ENCODE results near the gene CUX1.

CUX1 gene

DNA sequence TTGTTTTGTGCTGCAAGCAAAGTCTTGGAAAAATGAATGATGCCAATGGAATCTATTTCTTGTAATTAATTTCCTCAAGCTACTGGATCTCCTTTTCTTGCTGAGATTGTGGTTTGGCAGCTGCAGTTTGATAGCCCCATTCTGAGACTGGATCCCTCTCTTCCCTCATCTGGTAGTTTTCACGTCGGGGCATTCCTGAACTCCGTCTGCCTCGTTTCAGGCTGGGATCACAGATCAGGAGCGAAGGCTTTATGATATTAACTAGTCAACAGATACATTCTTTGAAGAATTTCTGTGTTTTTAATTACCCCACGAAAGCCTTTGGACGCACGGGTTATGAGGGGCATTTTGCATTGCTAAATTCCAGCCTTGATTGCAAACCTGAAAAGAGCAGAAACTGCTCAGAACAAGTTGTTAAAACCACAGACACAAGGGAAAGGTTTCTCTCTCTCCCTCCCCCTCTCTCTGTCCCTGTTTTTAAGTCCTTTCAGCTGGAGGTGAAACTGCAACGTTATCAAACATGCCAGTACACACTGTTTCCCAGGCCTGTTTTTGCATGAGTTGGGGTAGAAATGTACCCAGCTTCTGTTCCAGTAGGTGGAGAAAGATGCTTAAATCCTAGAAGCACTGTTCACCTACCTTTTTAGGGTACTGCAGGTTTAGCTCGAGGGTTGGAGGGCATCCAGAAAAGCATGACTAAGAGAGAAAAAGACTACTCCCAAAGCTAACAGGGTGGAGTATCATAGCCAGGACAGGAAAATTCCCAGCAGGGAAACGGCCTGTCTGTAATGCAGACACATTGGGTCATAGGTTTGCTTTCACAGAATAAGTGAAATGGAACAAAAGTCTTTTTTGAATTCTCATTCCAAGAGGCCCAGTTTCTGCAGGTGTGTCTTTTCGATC is 124.3 kb downstream of the CUX1 start:
- H3K27ac ChIP-seq (ENCODE audit: low read depth, low read length): peak overlapping the region; percentile 92
- H3K36me3 ChIP-seq (ENCODE audit: control insufficient read depth, insufficient read depth, low read length): no peaks in the 10 kb centered on the region
- H3K27me3 ChIP-seq (ENCODE audit: control insufficient read depth, insufficient read depth, low read length): no peaks in the 10 kb centered on the region
- no peak overlapping the region for H3K9ac ChIP-seq (ENCODE audit: low read length)
- no peak overlapping the region for H3K4me3 ChIP-seq (ENCODE audit: low read length)
- H3K4me1 ChIP-seq (ENCODE audit: control insufficient read depth, insufficient read depth, low read length): peaks cover 57% of the 10 kb centered on the region

DNA sequence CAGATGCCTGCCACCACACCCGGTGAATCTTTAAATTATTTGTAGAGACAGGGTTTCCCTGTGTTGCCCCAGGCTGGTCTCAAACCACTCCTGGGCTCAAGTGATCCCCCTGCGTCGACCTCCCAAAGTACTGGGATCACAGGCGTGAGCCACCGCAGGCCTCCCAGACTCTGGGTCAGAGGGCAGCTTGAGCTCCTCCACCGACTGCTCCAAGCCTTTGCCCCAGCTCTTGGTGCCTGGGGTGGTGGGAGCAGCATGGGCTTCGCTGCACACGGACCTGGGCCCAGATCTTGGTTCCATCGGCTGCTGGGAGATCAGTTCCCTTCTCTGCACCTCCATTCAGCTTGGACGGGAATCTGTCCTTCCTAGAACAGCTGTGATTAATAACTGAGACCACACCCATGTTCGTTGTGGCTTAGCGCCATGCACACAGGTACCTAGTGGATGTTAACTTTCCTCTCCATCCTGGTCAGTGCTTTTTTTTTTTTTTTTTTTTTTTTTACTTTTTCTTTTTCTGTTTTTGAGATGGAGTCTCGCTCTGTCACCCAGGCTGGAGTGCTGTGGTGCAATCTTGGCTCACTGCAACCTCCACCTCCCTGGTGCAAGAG is 125.3 kb downstream of the CUX1 start:
- Histone ChIP-seq H3K27ac (ENCODE audit: low read depth, low read length) (peak overlapping the region; percentile 92), H3K36me3 (ENCODE audit: control insufficient read depth, insufficient read depth, low read length) (no peaks in the 10 kb centered on the region)

DNA sequence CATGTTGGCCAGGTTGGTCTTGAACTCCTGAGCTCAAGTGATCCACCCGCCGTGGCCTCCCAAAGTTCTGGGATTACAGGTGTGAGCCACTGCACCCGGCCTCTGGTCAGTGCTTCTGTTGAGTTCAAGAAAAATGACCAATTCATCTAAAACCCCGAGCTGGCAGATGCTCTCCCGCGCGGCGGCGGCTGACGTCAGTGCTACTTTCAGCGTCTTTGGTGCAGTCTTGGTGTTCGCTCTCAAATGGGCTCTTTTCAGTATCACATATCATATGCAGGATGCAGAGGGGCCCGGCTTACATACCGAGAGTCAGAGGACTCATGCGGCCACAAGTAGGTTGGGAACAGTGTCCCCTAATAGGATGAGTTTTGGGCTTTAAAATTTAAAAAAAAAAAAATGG is 125.9 kb downstream of the CUX1 start:
- H3K4me1 ChIP-seq (ENCODE audit: control insufficient read depth, insufficient read depth, low read length): peaks cover 63% of the 10 kb centered on the region
- peak overlapping the region; percentile 73 for H3K27ac ChIP-seq (ENCODE audit: low read depth, low read length)
- no peak overlapping the region for H3K9ac ChIP-seq (ENCODE audit: low read length)
- no peaks in the 10 kb centered on the region for H3K36me3 ChIP-seq (ENCODE audit: control insufficient read depth, insufficient read depth, low read length)
- no peaks in the 10 kb centered on the region for H3K27me3 ChIP-seq (ENCODE audit: control insufficient read depth, insufficient read depth, low read length)
- H3K4me3 ChIP-seq (ENCODE audit: low read length): no peak overlapping the region

More for the DNA sequence above, 125.3 kb downstream of the CUX1 start:
- Histone ChIP-seq H3K9ac (ENCODE audit: low read length) (no peak overlapping the region), H3K4me1 (ENCODE audit: control insufficient read depth, insufficient read depth, low read length) (peaks cover 57% of the 10 kb centered on the region), H3K4me3 (ENCODE audit: low read length) (no peak overlapping the region), H3K27me3 (ENCODE audit: control insufficient read depth, insufficient read depth, low read length) (no peaks in the 10 kb centered on the region)

DNA sequence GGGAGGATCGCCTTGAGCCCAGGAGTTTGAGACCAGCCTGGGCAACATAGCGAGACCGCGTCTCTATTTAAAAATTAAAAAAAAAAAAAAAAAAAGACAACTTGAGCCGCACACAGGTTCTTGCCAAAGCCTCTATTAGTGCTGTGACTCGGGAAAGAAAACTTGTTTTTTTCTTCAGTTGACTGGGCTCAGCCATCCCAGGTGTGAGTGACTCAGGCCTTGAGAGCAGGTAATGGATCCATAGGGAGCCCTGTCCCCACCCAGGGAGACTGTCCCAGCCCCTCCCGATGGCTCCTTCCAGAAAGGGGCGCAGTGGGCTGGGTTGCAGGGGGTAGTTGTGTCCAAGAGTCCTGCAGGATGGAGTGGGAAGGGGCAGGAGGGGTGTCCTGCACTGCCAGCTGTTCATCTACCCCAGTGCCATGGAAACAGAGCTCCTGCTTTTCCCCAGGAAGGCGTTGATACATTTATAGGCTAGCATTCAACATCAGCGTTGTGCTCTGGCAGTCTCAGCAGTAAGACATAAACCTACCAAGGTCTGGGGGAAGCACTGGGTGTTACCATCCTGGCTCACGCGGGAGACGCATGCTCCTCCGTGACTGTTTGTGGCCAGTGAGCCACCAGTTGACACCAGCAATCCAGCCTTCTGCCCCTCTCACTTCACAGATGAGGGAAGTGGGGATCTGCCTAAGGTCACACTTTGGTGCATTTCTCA is 126.6 kb downstream of the CUX1 start:
- no peaks in the 10 kb centered on the region for H3K27me3 ChIP-seq (ENCODE audit: control insufficient read depth, insufficient read depth, low read length)
- peak overlapping the region; percentile 88 for H3K27ac ChIP-seq (ENCODE audit: low read depth, low read length)
- no peak overlapping the region for H3K9ac ChIP-seq (ENCODE audit: low read length)
- H3K4me3 ChIP-seq (ENCODE audit: low read length): no peak overlapping the region
- H3K36me3 ChIP-seq (ENCODE audit: control insufficient read depth, insufficient read depth, low read length): no peaks in the 10 kb centered on the region
- H3K4me1 ChIP-seq (ENCODE audit: control insufficient read depth, insufficient read depth, low read length): peaks cover 67% of the 10 kb centered on the region

DNA sequence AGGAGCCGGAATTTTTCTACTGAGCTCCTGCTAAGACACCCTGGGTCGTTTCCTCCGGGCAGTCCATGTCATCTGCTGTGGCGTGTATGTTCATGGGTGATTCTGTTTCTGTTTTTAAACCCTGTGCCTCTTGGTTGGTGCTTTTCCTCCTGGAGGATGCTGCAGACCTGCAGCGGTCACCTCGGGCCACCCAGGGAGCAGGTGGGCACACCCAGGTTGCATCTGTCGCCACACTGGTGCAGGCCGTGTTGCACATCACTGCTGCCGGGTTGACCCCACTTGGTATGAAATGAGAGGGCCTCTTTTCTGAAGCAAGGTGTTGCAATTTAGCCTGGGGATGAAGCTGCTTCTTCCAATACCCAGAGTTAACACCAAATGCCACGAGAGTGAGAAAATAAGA is 127.2 kb downstream of the CUX1 start:
- no peak overlapping the region for H3K9ac ChIP-seq (ENCODE audit: low read length)
- H3K4me1 ChIP-seq (ENCODE audit: control insufficient read depth, insufficient read depth, low read length): peaks cover 67% of the 10 kb centered on the region
- peak overlapping the region; percentile 88 for H3K27ac ChIP-seq (ENCODE audit: low read depth, low read length)
- no peaks in the 10 kb centered on the region for H3K36me3 ChIP-seq (ENCODE audit: control insufficient read depth, insufficient read depth, low read length)
- H3K4me3 ChIP-seq (ENCODE audit: low read length): no peak overlapping the region
- H3K27me3 ChIP-seq (ENCODE audit: control insufficient read depth, insufficient read depth, low read length): no peaks in the 10 kb centered on the region

DNA sequence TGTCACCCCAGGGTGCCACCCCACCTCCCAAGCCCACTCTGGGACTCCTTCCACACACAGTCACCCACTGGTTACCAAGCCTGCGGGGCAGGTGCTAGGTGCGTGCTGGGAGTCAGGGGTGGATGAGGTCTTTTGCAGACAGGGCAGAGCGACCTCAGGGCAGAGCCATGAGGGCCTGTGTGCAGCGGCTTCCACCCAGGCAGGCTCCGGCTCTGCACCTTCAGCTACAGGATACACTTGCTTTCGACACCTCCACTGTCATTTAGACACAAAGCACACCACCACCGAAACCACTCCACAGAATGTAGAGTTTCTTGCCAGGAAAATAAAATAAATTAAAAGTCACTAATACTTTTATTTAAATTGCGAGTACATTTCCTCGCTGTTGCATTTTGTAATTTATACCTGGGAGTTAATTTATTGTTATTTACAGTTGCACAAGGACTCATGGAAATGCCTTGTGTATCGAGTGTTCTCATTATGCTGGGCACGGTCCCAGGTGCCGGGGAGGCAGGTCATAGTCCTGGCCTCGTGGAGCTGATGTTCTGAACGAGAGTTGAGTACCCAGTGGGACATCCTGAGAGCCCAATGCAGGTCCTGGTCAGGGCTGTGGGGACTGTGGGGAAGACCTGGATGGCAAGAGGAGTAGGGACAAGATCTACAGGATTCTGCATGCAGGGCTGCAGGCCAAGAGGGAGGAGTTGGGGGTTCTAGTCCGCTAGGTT is 127.8 kb downstream of the CUX1 start:
- peak overlapping the region; percentile 88 for H3K27ac ChIP-seq (ENCODE audit: low read depth, low read length)
- H3K4me3 ChIP-seq (ENCODE audit: low read length): no peak overlapping the region
- no peaks in the 10 kb centered on the region for H3K36me3 ChIP-seq (ENCODE audit: control insufficient read depth, insufficient read depth, low read length)
- H3K27me3 ChIP-seq (ENCODE audit: control insufficient read depth, insufficient read depth, low read length): no peaks in the 10 kb centered on the region
- H3K9ac ChIP-seq (ENCODE audit: low read length): no peak overlapping the region
- peaks cover 67% of the 10 kb centered on the region for H3K4me1 ChIP-seq (ENCODE audit: control insufficient read depth, insufficient read depth, low read length)

DNA sequence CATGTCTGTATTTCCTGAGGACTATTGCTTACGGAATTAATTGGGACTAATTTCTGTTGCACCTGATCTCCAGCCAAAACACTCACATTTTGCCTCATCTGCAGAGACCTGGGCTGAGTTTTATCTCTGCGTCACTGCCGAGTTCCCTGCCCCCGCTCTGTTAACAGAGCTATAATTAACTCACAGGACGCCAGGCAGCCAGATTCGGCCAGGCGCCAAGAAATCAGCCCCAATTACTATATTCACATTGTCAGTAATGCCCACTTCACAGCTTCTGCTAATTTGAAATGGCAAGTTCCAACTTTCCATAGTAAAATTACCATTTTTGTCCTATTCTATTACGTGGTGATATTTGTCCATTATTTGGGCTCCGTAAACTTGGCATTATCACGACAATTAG is 130.5 kb downstream of the CUX1 start:
- Histone ChIP-seq H3K36me3 (ENCODE audit: control insufficient read depth, insufficient read depth, low read length) (no peaks in the 10 kb centered on the region), H3K27ac (ENCODE audit: low read depth, low read length) (peak overlapping the region; percentile 88), H3K27me3 (ENCODE audit: control insufficient read depth, insufficient read depth, low read length) (no peaks in the 10 kb centered on the region), H3K4me3 (ENCODE audit: low read length) (no peak overlapping the region), H3K4me1 (ENCODE audit: control insufficient read depth, insufficient read depth, low read length) (peaks cover 51% of the 10 kb centered on the region), H3K9ac (ENCODE audit: low read length) (no peak overlapping the region)

DNA sequence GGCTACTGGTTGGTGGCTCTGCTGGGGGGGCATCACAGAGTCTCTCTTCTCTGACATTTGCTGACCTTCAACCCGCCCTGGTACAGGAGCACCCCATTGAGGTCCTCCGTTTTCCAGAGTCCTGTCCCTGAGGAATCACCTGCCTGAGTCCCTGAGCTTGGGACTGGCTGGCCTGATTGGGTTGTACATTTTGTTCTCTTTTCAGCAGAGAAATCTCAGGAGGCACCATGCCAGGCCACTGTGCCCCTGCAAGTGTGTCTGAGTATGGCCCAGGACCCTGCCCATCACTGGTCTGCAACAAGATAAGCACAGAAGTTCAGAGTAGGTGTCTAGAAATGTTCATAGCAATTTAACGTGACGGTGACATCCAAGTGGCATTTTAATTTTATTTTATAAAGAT is 131.2 kb downstream of the CUX1 start:
- no peak overlapping the region for H3K4me3 ChIP-seq (ENCODE audit: low read length)
- H3K36me3 ChIP-seq (ENCODE audit: control insufficient read depth, insufficient read depth, low read length): no peaks in the 10 kb centered on the region
- H3K9ac ChIP-seq (ENCODE audit: low read length): peak overlapping the region; percentile 10
- no peaks in the 10 kb centered on the region for H3K27me3 ChIP-seq (ENCODE audit: control insufficient read depth, insufficient read depth, low read length)
- peak overlapping the region; percentile 88 for H3K27ac ChIP-seq (ENCODE audit: low read depth, low read length)
- peaks cover 52% of the 10 kb centered on the region for H3K4me1 ChIP-seq (ENCODE audit: control insufficient read depth, insufficient read depth, low read length)

DNA sequence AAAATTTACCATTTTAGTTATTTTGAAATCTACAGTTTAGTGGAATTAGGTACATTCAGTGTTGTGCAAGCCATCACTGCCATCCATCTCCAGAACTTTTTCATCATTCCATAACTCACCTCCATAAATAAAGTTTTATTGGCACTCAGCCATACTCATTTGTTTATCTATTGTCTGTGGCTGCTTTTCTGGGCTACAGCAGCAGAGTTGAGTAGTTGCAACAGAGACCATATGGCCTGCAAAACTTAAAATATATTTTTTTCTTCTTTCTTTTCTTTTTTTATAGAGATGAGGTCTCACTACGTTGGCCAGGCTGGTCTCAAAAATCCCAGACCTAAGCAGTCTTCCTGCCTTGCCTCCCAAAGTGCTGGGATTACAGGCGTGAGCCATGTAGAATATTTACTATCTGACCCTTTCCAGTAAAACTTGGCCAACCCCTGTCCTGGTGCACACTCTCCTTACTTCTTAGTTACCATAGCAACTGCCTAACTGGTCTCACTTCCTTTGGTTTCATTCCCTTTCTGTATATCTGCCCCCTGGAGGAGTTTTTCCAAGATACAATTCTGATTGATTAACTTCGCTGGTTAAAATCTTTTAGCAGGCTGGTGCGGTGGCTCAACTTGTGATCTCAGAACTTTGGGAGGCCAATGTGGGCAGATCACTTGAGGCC is 133.2 kb downstream of the CUX1 start:
- Histone ChIP-seq H3K36me3 (ENCODE audit: control insufficient read depth, insufficient read depth, low read length) (no peaks in the 10 kb centered on the region), H3K4me3 (ENCODE audit: low read length) (no peak overlapping the region), H3K27ac (ENCODE audit: low read depth, low read length) (peak overlapping the region; percentile 66), H3K27me3 (ENCODE audit: control insufficient read depth, insufficient read depth, low read length) (no peaks in the 10 kb centered on the region), H3K9ac (ENCODE audit: low read length) (no peak overlapping the region), H3K4me1 (ENCODE audit: control insufficient read depth, insufficient read depth, low read length) (peaks cover 44% of the 10 kb centered on the region)

DNA sequence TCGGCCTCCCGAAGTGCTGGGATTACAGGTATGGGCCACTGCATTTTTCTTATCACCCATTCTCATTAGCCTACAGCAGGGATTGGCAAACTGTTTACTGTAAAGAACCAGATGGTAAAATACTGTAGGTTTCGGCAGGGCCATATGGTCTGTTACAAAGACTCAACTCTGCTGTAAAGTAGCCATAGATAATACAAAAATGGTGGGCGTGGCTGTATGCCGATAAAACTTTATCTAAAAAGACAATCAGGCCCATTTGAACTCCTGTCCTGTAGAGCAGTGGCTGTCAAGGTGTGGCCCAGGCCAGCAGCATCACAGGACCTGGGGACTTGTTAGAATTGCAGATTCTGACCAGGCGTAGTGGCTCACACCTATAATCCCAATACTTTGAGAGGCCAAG is 134.3 kb downstream of the CUX1 start:
- Histone ChIP-seq H3K27ac (ENCODE audit: low read depth, low read length) (peak overlapping the region; percentile 99), H3K9ac (ENCODE audit: low read length) (no peak overlapping the region), H3K36me3 (ENCODE audit: control insufficient read depth, insufficient read depth, low read length) (no peaks in the 10 kb centered on the region), H3K27me3 (ENCODE audit: control insufficient read depth, insufficient read depth, low read length) (no peaks in the 10 kb centered on the region), H3K4me3 (ENCODE audit: low read length) (no peak overlapping the region), H3K4me1 (ENCODE audit: control insufficient read depth, insufficient read depth, low read length) (peaks cover 42% of the 10 kb centered on the region)

DNA sequence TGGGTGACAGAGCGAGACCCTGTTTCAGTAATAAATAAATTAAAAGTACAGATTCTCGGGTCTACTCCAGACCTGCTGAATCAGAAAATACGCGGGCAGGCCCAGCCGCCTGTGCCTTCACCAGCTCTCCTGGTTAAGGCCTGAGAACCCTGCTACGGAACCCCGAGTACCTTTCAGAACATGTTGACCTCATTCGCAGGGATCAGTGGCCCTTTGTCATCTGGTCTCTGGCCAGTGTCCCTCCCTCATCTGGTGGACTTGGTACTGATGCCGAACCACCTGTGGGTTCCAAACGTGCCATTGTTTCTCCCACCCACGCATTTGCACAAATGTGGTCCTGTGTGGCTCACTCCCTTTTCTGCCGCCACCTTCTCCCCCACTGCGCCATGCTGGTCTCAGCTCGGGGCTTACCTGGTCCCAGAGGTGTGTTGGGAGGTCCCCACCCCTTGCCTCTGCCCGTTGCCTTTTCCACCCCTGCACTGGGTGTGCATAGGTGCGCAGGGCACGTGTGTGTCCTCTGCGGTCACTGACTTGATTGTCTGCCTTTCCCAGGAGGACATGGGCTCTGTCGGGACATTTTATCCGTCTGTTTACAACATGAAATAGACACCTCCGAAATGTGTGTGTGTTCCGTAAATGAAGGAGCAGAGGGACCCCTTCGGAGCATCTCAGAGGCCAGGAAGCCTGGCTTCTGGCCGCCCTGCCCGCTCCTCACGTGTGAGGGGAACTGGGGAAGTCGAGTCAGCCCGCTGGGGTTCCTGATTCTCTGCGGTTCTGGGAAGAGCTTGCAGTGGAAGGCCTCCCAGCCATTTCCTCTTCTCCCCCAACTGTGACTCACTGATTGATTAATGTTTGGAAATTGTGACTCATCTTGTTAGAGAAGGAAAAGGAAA is 135.2 kb downstream of the CUX1 start:
- Histone ChIP-seq H3K36me3 (ENCODE audit: control insufficient read depth, insufficient read depth, low read length) (no peaks in the 10 kb centered on the region), H3K27me3 (ENCODE audit: control insufficient read depth, insufficient read depth, low read length) (no peaks in the 10 kb centered on the region), H3K4me1 (ENCODE audit: control insufficient read depth, insufficient read depth, low read length) (peaks cover 38% of the 10 kb centered on the region), H3K4me3 (ENCODE audit: low read length) (no peak overlapping the region), H3K9ac (ENCODE audit: low read length) (no peak overlapping the region), H3K27ac (ENCODE audit: low read depth, low read length) (peak overlapping the region; percentile 99)

Measured in rectal smooth muscle tissue (tissue), 1 donor.